Measurements from ENCODE around the gene OSBPL8. TPM values are rescaled to one million over a fixed set of nuclear protein-coding genes. Genes with fewer than 3 reads are reported as not detected.

The OSBPL8 gene
- total and polyA plus RNA-seq, 2 donors (not counting 1 experiment from before 2014, with no cell fraction given) = 11.1 to 112 TPM

- Histone ChIP-seq H3K9me3 (ENCODE audit: control extremely low read depth in 1 of 3, control insufficient read depth in 2 of 3, insufficient read depth in 1 of 3, low read length in 2 of 3) (peaks cover 0 to 2% (median 2%) of the 10 kb centered on the region in 3 donors), H3K27ac (ENCODE audit: low read length in 2 of 2) (no peak overlapping the region), H4K20me1 (ENCODE audit: control insufficient read depth, insufficient read depth, low read length, poor library complexity, severe bottlenecking) (peaks cover 29% of the 10 kb centered on the region), H3K36me3 (replicated peaks in 1 of 2; ENCODE audit: control extremely low read depth in 1 of 2, control insufficient read depth in 1 of 2, extremely low read depth in 1 of 2, insufficient read depth in 2 of 2, low read length in 1 of 2) (peaks cover 8 to 13% of the 10 kb centered on the region in 2 experiments), H3K27me3 (replicated peaks in 1 of 4; ENCODE audit: control extremely low read depth in 1 of 4, control insufficient read depth in 3 of 4, insufficient read depth in 4 of 4, low read length in 3 of 4) (no peaks in the 10 kb centered on the region), H3K9ac (ENCODE audit: low read length) (no peak overlapping the region), H3K4me1 (ENCODE audit: control insufficient read depth in 2 of 2, insufficient read depth in 2 of 2, low read length in 2 of 2) (no peaks in the 10 kb centered on the region), H3K4me2 (replicated peaks; ENCODE audit: low read depth, low read length, poor library complexity, severe bottlenecking) (no peak overlapping the region), H2AFZ (ENCODE audit: insufficient read depth, low read depth, low read length, poor library complexity, severe bottlenecking) (no peak overlapping the region), H3K79me2 (ENCODE audit: control insufficient read depth, insufficient read depth, low read length) (peaks cover 95% of the 10 kb centered on the region), H3K4me3 (ENCODE audit: control extremely low read depth in 1 of 5, extremely low read depth in 1 of 5, insufficient read depth in 1 of 5, low read depth in 2 of 5, low read length in 4 of 5) (no peak overlapping the region)
- no peak for ATAC-seq (ENCODE audit: low read depth)
- TF ChIP-seq, protein P1, sequence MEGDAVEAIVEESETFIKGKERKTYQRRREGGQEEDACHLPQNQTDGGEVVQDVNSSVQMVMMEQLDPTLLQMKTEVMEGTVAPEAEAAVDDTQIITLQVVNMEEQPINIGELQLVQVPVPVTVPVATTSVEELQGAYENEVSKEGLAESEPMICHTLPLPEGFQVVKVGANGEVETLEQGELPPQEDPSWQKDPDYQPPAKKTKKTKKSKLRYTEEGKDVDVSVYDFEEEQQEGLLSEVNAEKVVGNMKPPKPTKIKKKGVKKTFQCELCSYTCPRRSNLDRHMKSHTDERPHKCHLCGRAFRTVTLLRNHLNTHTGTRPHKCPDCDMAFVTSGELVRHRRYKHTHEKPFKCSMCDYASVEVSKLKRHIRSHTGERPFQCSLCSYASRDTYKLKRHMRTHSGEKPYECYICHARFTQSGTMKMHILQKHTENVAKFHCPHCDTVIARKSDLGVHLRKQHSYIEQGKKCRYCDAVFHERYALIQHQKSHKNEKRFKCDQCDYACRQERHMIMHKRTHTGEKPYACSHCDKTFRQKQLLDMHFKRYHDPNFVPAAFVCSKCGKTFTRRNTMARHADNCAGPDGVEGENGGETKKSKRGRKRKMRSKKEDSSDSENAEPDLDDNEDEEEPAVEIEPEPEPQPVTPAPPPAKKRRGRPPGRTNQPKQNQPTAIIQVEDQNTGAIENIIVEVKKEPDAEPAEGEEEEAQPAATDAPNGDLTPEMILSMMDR (IDR thresholded peaks at IDR 0.05) = no peak
- TF ChIP-seq EZH2 (IDR thresholded peaks at IDR 0.05; ENCODE audit: borderline replicate concordance, insufficient read depth, low read depth, low read length, poor library complexity, severe bottlenecking) = no peak
- H3K27me3 Mint-ChIP-seq = no peaks in the 10 kb centered on the region
- POLR2A ChIA-PET = no interaction called here
- H3K4me1 Mint-ChIP-seq = peaks cover 39% of the 10 kb centered on the region
- 100% methylated on average over 2 of the region's 4 CpGs for WGBS (ENCODE audit: insufficient coverage)
- H3K27ac Mint-ChIP-seq = no peak overlapping the region
- CTCF ChIA-PET = no interaction called here
- H3K9me3 Mint-ChIP-seq (ENCODE audit: insufficient read depth) = peaks cover 2% of the 10 kb centered on the region
- intact Hi-C loops (cut with micrococcal nuclease) = loop anchor here (2.0 kb wide), 1 partner anchor 14 kb away; no protein-coding TSS in a partner anchor
- no peak overlapping the region for H3K4me3 Mint-ChIP-seq
- DNase-seq = no peak
These were observed 27.1 kb downstream of the OSBPL8 start for GRCh38 chr12:76532520-76532919.

DNA sequence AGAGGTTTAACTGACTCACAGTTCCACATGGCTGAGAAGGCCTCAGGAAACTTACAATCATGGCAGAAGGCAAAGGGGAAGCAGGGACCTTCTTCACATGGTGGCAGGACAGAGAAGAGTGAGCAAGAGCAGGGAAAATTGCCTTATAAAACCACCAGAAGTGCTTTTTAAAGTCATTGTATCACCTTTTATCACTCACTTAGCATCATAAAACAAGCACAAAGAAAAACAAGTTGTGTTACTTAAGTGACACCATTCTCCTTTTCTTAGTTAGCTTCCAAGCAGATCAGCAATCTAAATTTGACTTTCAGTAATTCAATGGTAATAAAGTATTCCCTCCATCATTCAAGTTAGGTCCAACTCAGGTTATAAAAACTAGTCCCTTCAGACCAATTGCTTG, 28.5 kb downstream of the OSBPL8 start:
- Histone ChIP-seq H3K27me3 (replicated peaks in 1 of 4; ENCODE audit: control extremely low read depth in 1 of 4, control insufficient read depth in 3 of 4, insufficient read depth in 4 of 4, low read length in 3 of 4) (no peaks in the 10 kb centered on the region), H3K36me3 (replicated peaks in 1 of 2; ENCODE audit: control extremely low read depth in 1 of 2, control insufficient read depth in 1 of 2, extremely low read depth in 1 of 2, insufficient read depth in 2 of 2, low read length in 1 of 2) (peaks cover 5 to 11% of the 10 kb centered on the region in 2 experiments), H3K4me1 (ENCODE audit: control insufficient read depth in 2 of 2, insufficient read depth in 2 of 2, low read length in 2 of 2) (no peaks in the 10 kb centered on the region), H3K27ac (ENCODE audit: low read length in 2 of 2) (no peak overlapping the region), H3K4me2 (replicated peaks; ENCODE audit: low read depth, low read length, poor library complexity, severe bottlenecking) (no peak overlapping the region), H3K9ac (ENCODE audit: low read length) (no peak overlapping the region), H3K4me3 (ENCODE audit: control extremely low read depth in 1 of 5, extremely low read depth in 1 of 5, insufficient read depth in 1 of 5, low read depth in 2 of 5, low read length in 4 of 5) (no peak overlapping the region), H4K20me1 (ENCODE audit: control insufficient read depth, insufficient read depth, low read length, poor library complexity, severe bottlenecking) (peaks cover 31% of the 10 kb centered on the region), H3K9me3 (ENCODE audit: control extremely low read depth in 1 of 3, control insufficient read depth in 2 of 3, insufficient read depth in 1 of 3, low read length in 2 of 3) (peaks cover 0 to 2% (median 2%) of the 10 kb centered on the region in 3 donors), H2AFZ (ENCODE audit: insufficient read depth, low read depth, low read length, poor library complexity, severe bottlenecking) (no peak overlapping the region), H3K79me2 (ENCODE audit: control insufficient read depth, insufficient read depth, low read length) (peaks cover 95% of the 10 kb centered on the region)
- TF ChIP-seq, protein P1 (IDR thresholded peaks at IDR 0.05) = no peak
- no peak for TF ChIP-seq EZH2 (IDR thresholded peaks at IDR 0.05; ENCODE audit: borderline replicate concordance, insufficient read depth, low read depth, low read length, poor library complexity, severe bottlenecking)
- CTCF ChIA-PET = no interaction called here
- POLR2A ChIA-PET = no interaction called here
- ATAC-seq (ENCODE audit: low read depth) (no peak), DNase-seq (no peak)
- intact Hi-C loops (cut with micrococcal nuclease) = no loop called here
- no peak overlapping the region for H3K4me3 Mint-ChIP-seq
- peaks cover 39% of the 10 kb centered on the region for H3K4me1 Mint-ChIP-seq
- H3K27ac Mint-ChIP-seq = no peak overlapping the region
- H3K27me3 Mint-ChIP-seq = no peaks in the 10 kb centered on the region
- peaks cover 2% of the 10 kb centered on the region for H3K9me3 Mint-ChIP-seq (ENCODE audit: insufficient read depth)

Measured in B cell (primary cell).